ENCODE results near the gene SPATC1L. TPM values are rescaled to one million over a fixed set of nuclear protein-coding genes. Genes with fewer than 3 reads are reported as not detected.

The SPATC1L gene
- total RNA-seq (ENCODE audit: unreplicated experiment), result 25.3 TPM
- long read RNA-seq, transcript SPATC1L-202 (4 exons, 1,182 nt), result major isoform, 34 of 41 reads
- long read RNA-seq, partial matches to known transcripts, result 5 of 41 reads
- long read RNA-seq, other reads (novel, unspliced or antisense), result 2 of 41 reads

DNA sequence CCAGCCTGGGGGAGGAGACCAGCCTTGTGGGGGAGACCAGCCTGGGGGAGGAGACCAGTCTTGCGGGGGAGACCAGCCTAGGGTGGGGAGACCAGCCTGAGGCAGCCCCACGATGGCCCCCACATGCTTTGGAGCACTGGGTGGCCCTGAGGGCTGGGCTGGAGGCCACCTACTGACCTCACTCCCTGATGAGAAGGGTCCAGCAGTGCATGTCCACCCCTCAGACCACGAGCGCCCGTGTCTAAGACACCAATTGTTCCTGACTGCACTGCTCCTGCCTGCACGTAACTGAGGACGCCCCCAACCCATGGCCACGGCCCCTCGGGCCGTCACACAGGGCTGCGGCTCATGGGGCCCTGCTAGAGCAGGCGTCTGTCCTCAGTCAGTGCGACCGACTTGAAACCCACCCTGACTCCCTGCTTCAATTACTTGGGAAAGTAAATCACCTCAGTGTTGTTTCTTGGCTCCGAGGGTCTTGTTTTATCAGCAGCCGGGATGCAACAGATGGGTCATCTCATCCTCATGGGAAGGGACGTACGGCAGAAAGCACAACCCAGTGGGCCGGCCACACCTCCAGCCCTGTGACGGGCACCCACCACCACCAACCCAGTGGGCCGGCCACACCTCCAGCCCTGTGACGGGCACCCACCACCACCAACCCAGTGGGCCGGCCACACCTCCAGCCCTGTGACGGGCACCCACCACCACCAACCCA, at the start of gene SPATC1L:
SPATC1L (minus strand) TSS at position 550 of the 715 bp plus-strand sequence. CDS start 1,643 bp downstream, outside the sequence.
- no peaks in the 10 kb centered on the region for H3K9me3 Mint-ChIP-seq (ENCODE audit: unreplicated experiment)
- peak within 1 kb of the TSS; percentile 90 for H3K4me3 Mint-ChIP-seq (ENCODE audit: unreplicated experiment)
- peak within 1 kb of the TSS; percentile 81 for H3K27ac Mint-ChIP-seq (ENCODE audit: unreplicated experiment)
- peaks cover 8% of the 10 kb centered on the region for H3K27me3 Mint-ChIP-seq (ENCODE audit: unreplicated experiment)
- H3K36me3 Mint-ChIP-seq (ENCODE audit: low read depth, unreplicated experiment), result peaks cover 7% of the 10 kb centered on the region
- peak; percentile 43 for DNase-seq (ENCODE audit: low spot score)
- TF ChIP-seq, protein P1, sequence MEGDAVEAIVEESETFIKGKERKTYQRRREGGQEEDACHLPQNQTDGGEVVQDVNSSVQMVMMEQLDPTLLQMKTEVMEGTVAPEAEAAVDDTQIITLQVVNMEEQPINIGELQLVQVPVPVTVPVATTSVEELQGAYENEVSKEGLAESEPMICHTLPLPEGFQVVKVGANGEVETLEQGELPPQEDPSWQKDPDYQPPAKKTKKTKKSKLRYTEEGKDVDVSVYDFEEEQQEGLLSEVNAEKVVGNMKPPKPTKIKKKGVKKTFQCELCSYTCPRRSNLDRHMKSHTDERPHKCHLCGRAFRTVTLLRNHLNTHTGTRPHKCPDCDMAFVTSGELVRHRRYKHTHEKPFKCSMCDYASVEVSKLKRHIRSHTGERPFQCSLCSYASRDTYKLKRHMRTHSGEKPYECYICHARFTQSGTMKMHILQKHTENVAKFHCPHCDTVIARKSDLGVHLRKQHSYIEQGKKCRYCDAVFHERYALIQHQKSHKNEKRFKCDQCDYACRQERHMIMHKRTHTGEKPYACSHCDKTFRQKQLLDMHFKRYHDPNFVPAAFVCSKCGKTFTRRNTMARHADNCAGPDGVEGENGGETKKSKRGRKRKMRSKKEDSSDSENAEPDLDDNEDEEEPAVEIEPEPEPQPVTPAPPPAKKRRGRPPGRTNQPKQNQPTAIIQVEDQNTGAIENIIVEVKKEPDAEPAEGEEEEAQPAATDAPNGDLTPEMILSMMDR (IDR thresholded peaks at IDR 0.05; ENCODE audit: unreplicated experiment), result no peak
- peaks cover 22% of the 10 kb centered on the region for H3K4me1 Mint-ChIP-seq (ENCODE audit: unreplicated experiment)

DNA sequence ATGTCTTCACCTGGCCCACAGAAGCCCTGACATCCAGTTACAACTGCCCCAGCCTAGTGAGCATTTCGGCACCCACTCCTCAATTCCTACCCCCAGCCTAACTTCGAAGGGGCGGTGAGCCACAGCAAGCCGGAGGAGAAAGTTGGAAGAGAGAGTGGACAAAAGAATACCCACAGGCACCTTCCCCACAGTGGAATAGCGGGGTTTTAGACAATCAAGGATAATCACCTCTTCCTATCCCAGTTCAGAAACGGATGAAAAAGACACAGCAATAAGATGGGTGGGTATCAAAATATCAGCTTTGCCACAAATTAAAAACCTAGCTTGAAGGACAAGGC, 45.6 kb upstream of the SPATC1L start:
- peaks cover 30% of the 10 kb centered on the region for H3K4me1 Mint-ChIP-seq (ENCODE audit: unreplicated experiment)
- DNase-seq (ENCODE audit: low spot score), result no peak
- no peaks in the 10 kb centered on the region for H3K9me3 Mint-ChIP-seq (ENCODE audit: unreplicated experiment)
- peaks cover 1% of the 10 kb centered on the region for H3K27me3 Mint-ChIP-seq (ENCODE audit: unreplicated experiment)
- H3K4me3 Mint-ChIP-seq (ENCODE audit: unreplicated experiment), result peak overlapping the region; percentile 86
- no peak overlapping the region for H3K27ac Mint-ChIP-seq (ENCODE audit: unreplicated experiment)
- peaks cover 48% of the 10 kb centered on the region for H3K36me3 Mint-ChIP-seq (ENCODE audit: low read depth, unreplicated experiment)
- TF ChIP-seq, protein P1 (IDR thresholded peaks at IDR 0.05; ENCODE audit: unreplicated experiment), result no peak

DNA sequence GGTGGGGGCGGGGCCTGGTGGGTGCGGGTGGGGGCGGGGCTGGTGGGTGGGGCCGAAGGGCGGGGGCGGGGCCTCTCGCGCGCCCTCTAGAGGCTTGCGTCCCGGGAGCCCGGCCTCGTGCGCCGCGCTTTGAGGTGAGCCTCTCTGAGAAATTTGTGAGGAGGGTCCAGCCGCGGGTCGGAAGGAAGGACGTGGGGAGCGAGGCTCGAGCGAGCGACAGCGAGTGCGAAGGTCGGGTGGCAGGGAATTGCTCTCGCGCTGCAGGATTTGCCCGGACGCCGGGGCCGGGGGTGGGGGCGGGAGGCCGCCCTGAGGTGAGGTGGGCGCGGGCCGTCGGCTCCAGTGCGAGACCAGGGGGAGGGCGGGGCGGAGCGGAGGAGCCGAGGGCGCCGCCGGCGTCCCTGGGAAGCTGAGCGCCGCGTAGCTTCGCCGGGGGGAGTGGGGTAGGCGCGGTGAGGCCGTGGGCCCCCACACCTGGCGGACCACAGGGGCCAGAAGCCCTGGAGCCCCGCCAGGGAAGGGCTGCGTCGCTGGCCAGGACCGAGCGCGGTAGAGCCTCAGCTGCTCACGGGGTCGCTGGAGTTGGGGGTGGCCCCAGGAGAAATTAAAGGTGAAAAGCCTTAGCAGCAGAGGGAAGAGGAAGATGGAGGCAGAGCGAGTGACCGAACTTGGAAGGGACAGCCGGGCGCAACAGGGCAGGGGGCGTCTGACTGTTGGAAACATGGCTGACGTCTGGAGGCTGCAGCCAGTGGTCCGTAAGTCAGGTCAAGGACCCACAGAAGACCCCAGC, 45.1 kb upstream of the SPATC1L start:
- TF ChIP-seq, protein P1 (IDR thresholded peaks at IDR 0.05; ENCODE audit: unreplicated experiment), result peak; percentile 55
- DNase-seq (ENCODE audit: low spot score), result no peak
- Mint-ChIP-seq H3K4me3 (ENCODE audit: unreplicated experiment) (peak overlapping the region; percentile 96), H3K27me3 (ENCODE audit: unreplicated experiment) (peaks cover 1% of the 10 kb centered on the region), H3K4me1 (ENCODE audit: unreplicated experiment) (peaks cover 30% of the 10 kb centered on the region), H3K9me3 (ENCODE audit: unreplicated experiment) (no peaks in the 10 kb centered on the region), H3K27ac (ENCODE audit: unreplicated experiment) (no peak overlapping the region), H3K36me3 (ENCODE audit: low read depth, unreplicated experiment) (peaks cover 43% of the 10 kb centered on the region)

DNA sequence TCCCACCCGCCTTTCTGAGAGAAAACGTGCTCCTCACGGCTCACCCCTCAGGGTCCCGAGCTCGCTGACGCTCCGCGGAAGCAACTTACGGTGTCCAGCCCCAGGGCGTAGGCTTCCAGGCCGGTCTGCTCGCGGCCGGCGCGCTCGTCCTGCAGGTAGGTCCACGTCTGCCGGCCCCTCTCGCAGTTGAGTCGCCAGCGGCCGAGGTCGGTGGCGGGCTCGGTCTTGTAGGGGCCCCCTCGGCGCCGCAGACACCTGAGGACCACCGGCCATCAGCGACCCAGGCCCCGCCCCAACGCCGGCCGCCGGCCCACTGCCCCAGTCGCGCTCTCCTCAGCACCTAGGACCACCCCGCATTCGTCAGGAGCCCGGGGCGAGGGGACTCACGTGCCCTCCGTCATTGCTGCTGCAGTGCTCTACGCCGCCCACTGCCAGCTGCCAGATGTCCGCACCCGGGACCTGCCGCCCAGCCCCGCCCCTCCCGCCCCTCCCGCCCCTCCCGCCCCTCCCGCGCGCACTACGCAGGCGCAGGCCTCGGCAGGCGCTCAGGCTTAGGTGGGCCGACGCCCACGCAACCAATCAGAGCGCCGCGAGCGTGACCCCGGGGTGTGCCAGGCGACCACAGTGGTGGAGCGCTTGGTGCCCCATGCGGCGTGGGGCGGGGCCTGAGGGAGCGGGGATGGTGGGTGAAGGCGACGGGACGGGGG, 44.2 kb upstream of the SPATC1L start, which contains the start of gene LSS:
LSS (minus strand) TSS at position 430 of the 707 bp plus-strand sequence; CDS start at position 401, 29 bp downstream.
- peak within 1 kb of the TSS; percentile 96 for H3K4me3 Mint-ChIP-seq (ENCODE audit: unreplicated experiment)
- H3K9me3 Mint-ChIP-seq (ENCODE audit: unreplicated experiment), result no peaks in the 10 kb centered on the region
- peaks cover 40% of the 10 kb centered on the region for H3K36me3 Mint-ChIP-seq (ENCODE audit: low read depth, unreplicated experiment)
- no peak within 1 kb of the TSS for H3K27ac Mint-ChIP-seq (ENCODE audit: unreplicated experiment)
- TF ChIP-seq, protein P1 (IDR thresholded peaks at IDR 0.05; ENCODE audit: unreplicated experiment), result no peak
- peaks cover 1% of the 10 kb centered on the region for H3K27me3 Mint-ChIP-seq (ENCODE audit: unreplicated experiment)
- peak; percentile 99 for DNase-seq (ENCODE audit: low spot score)
- peaks cover 30% of the 10 kb centered on the region for H3K4me1 Mint-ChIP-seq (ENCODE audit: unreplicated experiment)
